Nephron progenitor cell (in vitro differentiated cells): ENCODE data around the gene ZNF750.

Experiments
- DNase-seq: peaks from one replicate; pipeline ENCODE4 v3.0.0; 2021
- H3K27ac Mint-ChIP-seq: 2 replicates; pipeline ENCODE4 v1.8.0; 2021; ENCODE audit warnings: mild to moderate bottlenecking, moderate library complexity, mixed read lengths
- H3K27me3 Mint-ChIP-seq: 2 replicates; pipeline ENCODE4 v1.8.0; 2021; ENCODE audit warnings: mild to moderate bottlenecking, low read depth, mixed read lengths; ENCODE audit not compliant: poor library complexity
- H3K36me3 Mint-ChIP-seq: 2 replicates; pipeline ENCODE4 v1.8.0; 2021; ENCODE audit warnings: low read depth, mixed read lengths
- H3K4me1 Mint-ChIP-seq: 2 replicates; pipeline ENCODE4 v1.8.0; 2021; ENCODE audit warnings: mixed read lengths
- H3K4me3 Mint-ChIP-seq: 2 replicates; pipeline ENCODE4 v1.8.0; 2021; ENCODE audit warnings: mild to moderate bottlenecking, moderate library complexity, mixed read lengths
- H3K9me3 Mint-ChIP-seq: 2 replicates; pipeline ENCODE4 v1.8.0; 2021; ENCODE audit warnings: mild to moderate bottlenecking, moderate library complexity, mixed read lengths
- TF ChIP-seq, protein P1 (sequence below): fragments of 200-600 bp; sonication (generic); IDR thresholded peaks from 2 replicates; pipeline ENCODE4 v1.5.0; 2021; ENCODE audit warnings: antibody characterized with exemption

Gene ZNF750

DNA sequence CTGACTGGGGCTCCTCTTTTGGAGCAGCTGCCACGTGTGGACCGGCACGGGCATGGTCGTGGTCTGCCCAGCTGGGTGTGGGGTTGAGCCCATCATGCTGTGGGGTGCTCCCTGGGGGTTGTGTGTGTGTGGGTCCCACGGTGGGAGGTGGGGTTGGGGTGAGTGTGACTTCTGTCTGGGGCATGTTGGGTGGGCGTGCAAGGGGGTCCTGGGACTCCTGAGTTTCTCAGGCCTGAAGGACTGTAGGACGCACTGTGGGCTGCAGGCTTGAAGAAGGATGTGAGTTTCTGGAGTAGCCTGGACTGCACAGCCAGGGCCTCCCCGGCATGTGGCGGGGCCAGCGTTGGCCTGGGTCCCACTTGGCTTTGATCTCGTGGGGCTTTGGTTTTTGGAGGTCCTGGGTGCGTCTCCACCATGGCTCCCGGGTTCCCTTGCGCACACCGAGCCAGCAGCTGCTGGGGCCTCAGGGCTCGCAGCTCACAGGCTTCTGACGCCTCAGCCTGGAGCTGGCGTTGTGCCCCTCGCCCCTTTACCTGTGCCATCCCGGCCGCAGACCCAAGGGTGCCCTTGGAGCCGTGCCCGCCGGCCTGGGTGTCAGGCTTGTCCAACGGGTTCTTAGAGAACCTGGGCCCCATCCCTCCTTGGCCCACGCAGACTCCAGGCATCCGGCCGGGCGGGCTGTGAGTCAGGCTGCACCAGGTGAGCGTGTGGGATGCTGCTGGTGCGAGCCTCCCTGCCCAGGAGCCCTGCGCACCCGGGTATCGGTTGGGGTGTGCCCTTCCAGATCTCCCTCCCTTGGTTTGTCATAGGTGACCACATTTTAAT lies 34.4 kb upstream of the ZNF750 start:
- Mint-ChIP-seq H3K9me3 (no peaks in the 10 kb centered on the region), H3K27me3 (no peaks in the 10 kb centered on the region), H3K4me3 (no peak overlapping the region), H3K4me1 (peaks cover 55% of the 10 kb centered on the region), H3K36me3 (peaks cover 31% of the 10 kb centered on the region), H3K27ac (peak overlapping the region; percentile 65)
- TF ChIP-seq, protein P1, sequence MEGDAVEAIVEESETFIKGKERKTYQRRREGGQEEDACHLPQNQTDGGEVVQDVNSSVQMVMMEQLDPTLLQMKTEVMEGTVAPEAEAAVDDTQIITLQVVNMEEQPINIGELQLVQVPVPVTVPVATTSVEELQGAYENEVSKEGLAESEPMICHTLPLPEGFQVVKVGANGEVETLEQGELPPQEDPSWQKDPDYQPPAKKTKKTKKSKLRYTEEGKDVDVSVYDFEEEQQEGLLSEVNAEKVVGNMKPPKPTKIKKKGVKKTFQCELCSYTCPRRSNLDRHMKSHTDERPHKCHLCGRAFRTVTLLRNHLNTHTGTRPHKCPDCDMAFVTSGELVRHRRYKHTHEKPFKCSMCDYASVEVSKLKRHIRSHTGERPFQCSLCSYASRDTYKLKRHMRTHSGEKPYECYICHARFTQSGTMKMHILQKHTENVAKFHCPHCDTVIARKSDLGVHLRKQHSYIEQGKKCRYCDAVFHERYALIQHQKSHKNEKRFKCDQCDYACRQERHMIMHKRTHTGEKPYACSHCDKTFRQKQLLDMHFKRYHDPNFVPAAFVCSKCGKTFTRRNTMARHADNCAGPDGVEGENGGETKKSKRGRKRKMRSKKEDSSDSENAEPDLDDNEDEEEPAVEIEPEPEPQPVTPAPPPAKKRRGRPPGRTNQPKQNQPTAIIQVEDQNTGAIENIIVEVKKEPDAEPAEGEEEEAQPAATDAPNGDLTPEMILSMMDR = no peak
- no peak for DNase-seq

DNA sequence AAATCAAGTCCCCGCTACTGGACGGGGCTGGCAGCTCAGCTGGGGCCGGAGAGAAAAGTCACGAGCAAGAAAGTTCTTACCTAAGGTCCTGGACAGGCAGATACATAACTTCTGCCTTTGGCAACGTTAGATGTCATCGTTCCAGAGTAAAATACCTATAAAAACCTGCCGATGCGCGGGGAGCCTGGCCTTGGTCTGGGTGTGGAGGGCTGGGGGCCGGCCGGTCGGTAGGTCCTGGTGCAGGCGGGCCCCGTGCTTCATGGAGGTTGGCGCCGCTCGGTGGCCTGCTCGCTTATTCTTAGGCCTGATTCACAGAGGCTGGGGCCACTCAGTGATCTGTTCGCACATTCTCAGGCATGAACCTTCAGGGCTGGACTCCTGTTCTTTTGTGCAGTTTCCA lies 33.7 kb upstream of the ZNF750 start:
- Mint-ChIP-seq H3K27ac (peak overlapping the region; percentile 90), H3K36me3 (peaks cover 24% of the 10 kb centered on the region), H3K27me3 (no peaks in the 10 kb centered on the region), H3K4me3 (no peak overlapping the region), H3K4me1 (peaks cover 52% of the 10 kb centered on the region), H3K9me3 (no peaks in the 10 kb centered on the region)
- DNase-seq = no peak
- TF ChIP-seq, protein P1 = no peak

GRCh38 chr17:82872591-82873520 lies 33.0 kb upstream of the ZNF750 start:
- DNase-seq = no peak
- TF ChIP-seq, protein P1 = no peak
- no peak overlapping the region for H3K4me3 Mint-ChIP-seq
- H3K9me3 Mint-ChIP-seq = no peaks in the 10 kb centered on the region
- H3K4me1 Mint-ChIP-seq = peaks cover 49% of the 10 kb centered on the region
- H3K36me3 Mint-ChIP-seq = peaks cover 21% of the 10 kb centered on the region
- H3K27me3 Mint-ChIP-seq = no peaks in the 10 kb centered on the region
- H3K27ac Mint-ChIP-seq = peak overlapping the region; percentile 90

GRCh38 chr17:82871776-82872561 lies 32.1 kb upstream of the ZNF750 start:
- no peak overlapping the region for H3K27ac Mint-ChIP-seq
- peaks cover 52% of the 10 kb centered on the region for H3K4me1 Mint-ChIP-seq
- H3K27me3 Mint-ChIP-seq = no peaks in the 10 kb centered on the region
- H3K9me3 Mint-ChIP-seq = no peaks in the 10 kb centered on the region
- no peak overlapping the region for H3K4me3 Mint-ChIP-seq
- no peak for DNase-seq
- TF ChIP-seq, protein P1 = no peak
- H3K36me3 Mint-ChIP-seq = peaks cover 21% of the 10 kb centered on the region

GRCh38 chr17:82871056-82871775 lies 31.4 kb upstream of the ZNF750 start:
- TF ChIP-seq, protein P1 = no peak
- H3K27me3 Mint-ChIP-seq = no peaks in the 10 kb centered on the region
- peaks cover 21% of the 10 kb centered on the region for H3K36me3 Mint-ChIP-seq
- no peak overlapping the region for H3K27ac Mint-ChIP-seq
- peaks cover 51% of the 10 kb centered on the region for H3K4me1 Mint-ChIP-seq
- no peak for DNase-seq
- no peak overlapping the region for H3K4me3 Mint-ChIP-seq
- no peaks in the 10 kb centered on the region for H3K9me3 Mint-ChIP-seq
